Peyer's patch (tissue), 4 donors: Measurements from ENCODE around the gene NFE2L2.

Experiments
- POLR2A ChIP-seq, 2 donors: fragments of 450-650 bp; IDR thresholded peaks; one replicate each; pipeline ENCODE4 v1.5.1; 2017; ENCODE audit warnings: antibody characterized with exemption in 2 of 2, mild to moderate bottlenecking in 2 of 2, moderate library complexity in 2 of 2
- TF ChIP-seq, protein P1 (sequence below), 6 experiments: fragments of 450-650 bp in 4 of 6; fragments of 200-600 bp in 2 of 6; sonication (generic) in 1 of 6; IDR thresholded peaks; one replicate each; pipeline ENCODE4 v1.5.1; 2017 to 2019; ENCODE audit warnings: antibody characterized with exemption in 6 of 6, mild to moderate bottlenecking in 3 of 6, moderate library complexity in 1 of 6

DNA sequence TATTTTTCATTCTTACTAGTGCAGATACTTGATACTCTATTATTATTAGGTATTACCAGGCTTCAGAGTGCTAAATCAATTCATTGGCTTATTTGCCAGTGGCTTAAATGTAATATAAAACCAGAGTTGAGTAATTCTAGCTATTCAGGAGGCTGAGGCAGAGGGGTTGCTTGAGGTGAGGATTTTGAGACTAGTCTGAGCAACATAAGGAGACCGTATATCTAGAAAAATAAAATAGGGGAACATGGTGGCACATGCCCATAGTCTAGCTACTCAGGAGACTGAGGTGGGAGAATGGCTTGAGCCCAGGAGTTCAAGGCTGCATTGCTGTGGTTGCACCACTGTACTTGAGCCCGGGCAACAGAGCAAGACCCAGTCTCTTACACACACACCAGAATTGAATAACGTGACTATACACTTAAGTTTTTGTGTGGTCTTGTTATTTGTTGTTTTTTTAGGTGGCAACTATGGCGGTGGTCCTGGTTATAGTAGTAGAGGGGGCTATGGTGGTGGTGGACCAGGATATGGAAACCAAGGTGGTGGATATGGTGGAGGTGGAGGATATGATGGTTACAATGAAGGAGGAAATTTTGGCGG lies 47.2 kb downstream of the NFE2L2 start:
- TF ChIP-seq, protein P1, sequence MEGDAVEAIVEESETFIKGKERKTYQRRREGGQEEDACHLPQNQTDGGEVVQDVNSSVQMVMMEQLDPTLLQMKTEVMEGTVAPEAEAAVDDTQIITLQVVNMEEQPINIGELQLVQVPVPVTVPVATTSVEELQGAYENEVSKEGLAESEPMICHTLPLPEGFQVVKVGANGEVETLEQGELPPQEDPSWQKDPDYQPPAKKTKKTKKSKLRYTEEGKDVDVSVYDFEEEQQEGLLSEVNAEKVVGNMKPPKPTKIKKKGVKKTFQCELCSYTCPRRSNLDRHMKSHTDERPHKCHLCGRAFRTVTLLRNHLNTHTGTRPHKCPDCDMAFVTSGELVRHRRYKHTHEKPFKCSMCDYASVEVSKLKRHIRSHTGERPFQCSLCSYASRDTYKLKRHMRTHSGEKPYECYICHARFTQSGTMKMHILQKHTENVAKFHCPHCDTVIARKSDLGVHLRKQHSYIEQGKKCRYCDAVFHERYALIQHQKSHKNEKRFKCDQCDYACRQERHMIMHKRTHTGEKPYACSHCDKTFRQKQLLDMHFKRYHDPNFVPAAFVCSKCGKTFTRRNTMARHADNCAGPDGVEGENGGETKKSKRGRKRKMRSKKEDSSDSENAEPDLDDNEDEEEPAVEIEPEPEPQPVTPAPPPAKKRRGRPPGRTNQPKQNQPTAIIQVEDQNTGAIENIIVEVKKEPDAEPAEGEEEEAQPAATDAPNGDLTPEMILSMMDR (IDR thresholded peaks at IDR 0.05): no peak
- no peak for TF ChIP-seq POLR2A (IDR thresholded peaks at IDR 0.05)
